Lower lobe of right lung (tissue), 2 donors: ENCODE results near the gene MAPK9. TPM values are rescaled to one million over a fixed set of nuclear protein-coding genes. Genes with fewer than 3 reads are reported as not detected.

Experiments used
- ATAC-seq, 2 donors: fragments of 200-7000 bp; cut with Tn5 transposase; one replicate each; pipeline ENCODE4 v1.9.1; 2020 to 2022; ENCODE audit warnings: mild to moderate bottlenecking in 2 of 2, moderate library complexity in 2 of 2
- DNase-seq: peaks from one replicate; pipeline ENCODE4 v3.0.0-alpha.2; 2020
- H3K27ac ChIP-seq: fragments of 200-600 bp; one replicate; pipeline ENCODE4 v1.8.0; 2022
- H3K27me3 ChIP-seq: fragments of 200-600 bp; one replicate; pipeline ENCODE4 v1.8.0; 2022; ENCODE audit warnings: low read depth
- H3K36me3 ChIP-seq: fragments of 200-600 bp; one replicate; pipeline ENCODE4 v1.8.0; 2022; ENCODE audit warnings: mild to moderate bottlenecking
- H3K4me1 ChIP-seq: fragments of 200-600 bp; one replicate; pipeline ENCODE4 v1.8.0; 2022
- H3K4me3 ChIP-seq: fragments of 200-600 bp; one replicate; pipeline ENCODE4 v1.8.0; 2022; ENCODE audit warnings: mild to moderate bottlenecking
- H3K9me3 ChIP-seq: fragments of 200-600 bp; one replicate; pipeline ENCODE4 v1.8.0; 2022
- intact Hi-C: fragments of 100-400 bp; cut with DNase I; formaldehyde crosslinking; loops from one replicate; pipeline ENCODE4 v1.11.0; 2022
- total RNA-seq: library from RNA; stranded (reverse); fragmentation: NEBNext Ultra II Directional; extraction: Animal tissue kit (Norgen Biotek cat#: 25700); gene quantifications from one replicate; pipeline ENCODE4 v1.2.1, GENCODE V29; 2021
- TF ChIP-seq, protein P1 (sequence below): fragments of 200-600 bp; IDR thresholded peaks from one replicate; pipeline ENCODE4 v1.8.0; 2022; ENCODE audit warnings: antibody characterized with exemption, mild to moderate bottlenecking
- donor health status: DM: no; HTN: yes; CAD: no; lungs with severe emphysema.

The MAPK9 gene
- total RNA-seq, 1 donor from 2014 or later = 43.1 TPM

DNA sequence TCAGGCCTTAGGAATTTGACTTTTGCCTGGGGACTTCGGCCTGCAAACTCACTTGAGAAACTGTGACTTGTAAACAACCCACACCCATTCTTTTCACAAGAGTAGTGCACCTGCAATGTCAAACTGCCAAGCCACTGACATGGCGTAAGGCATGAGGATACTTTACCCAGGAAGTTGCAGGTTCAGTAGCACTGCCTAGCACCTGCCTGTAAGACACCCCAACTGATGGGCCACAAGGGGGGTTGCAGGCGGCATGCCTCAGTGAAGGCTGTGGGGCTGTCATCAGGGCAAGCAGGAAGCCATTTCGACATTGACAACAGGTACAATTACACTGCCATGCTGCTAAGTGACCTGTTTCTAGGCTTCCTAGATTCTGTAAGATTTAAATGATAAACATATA, 41.6 kb downstream of the MAPK9 start:
- Histone ChIP-seq H3K27me3 (no peaks in the 10 kb centered on the region), H3K36me3 (peaks cover 24% of the 10 kb centered on the region), H3K9me3 (peaks cover 85% of the 10 kb centered on the region), H3K4me3 (no peak overlapping the region), H3K4me1 (no peaks in the 10 kb centered on the region), H3K27ac (no peak overlapping the region)
- intact Hi-C loops = no loop called here
- DNase-seq = no peak
- no peak for ATAC-seq
- TF ChIP-seq, protein P1, sequence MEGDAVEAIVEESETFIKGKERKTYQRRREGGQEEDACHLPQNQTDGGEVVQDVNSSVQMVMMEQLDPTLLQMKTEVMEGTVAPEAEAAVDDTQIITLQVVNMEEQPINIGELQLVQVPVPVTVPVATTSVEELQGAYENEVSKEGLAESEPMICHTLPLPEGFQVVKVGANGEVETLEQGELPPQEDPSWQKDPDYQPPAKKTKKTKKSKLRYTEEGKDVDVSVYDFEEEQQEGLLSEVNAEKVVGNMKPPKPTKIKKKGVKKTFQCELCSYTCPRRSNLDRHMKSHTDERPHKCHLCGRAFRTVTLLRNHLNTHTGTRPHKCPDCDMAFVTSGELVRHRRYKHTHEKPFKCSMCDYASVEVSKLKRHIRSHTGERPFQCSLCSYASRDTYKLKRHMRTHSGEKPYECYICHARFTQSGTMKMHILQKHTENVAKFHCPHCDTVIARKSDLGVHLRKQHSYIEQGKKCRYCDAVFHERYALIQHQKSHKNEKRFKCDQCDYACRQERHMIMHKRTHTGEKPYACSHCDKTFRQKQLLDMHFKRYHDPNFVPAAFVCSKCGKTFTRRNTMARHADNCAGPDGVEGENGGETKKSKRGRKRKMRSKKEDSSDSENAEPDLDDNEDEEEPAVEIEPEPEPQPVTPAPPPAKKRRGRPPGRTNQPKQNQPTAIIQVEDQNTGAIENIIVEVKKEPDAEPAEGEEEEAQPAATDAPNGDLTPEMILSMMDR = no peak

DNA sequence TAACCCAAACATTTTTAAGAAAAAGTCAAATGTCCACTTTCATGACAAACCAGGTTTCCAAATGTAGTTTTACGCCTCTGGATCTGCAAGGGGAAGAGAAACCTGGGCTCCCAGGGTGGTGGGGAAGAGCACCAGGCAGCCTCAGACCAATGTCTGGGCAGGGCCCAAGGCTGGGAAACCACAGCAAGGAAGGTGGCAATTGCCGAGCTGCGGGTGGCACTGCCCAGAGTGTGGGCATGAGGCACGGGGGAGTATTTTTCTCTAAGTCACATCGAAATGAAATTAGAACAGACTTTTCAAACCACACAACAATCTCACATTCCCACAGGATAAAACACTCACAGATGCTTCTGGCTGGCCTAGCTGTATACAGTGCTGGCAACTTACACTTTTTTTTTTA, 50.3 kb downstream of the MAPK9 start:
- intact Hi-C loops = no loop called here
- DNase-seq = no peak
- TF ChIP-seq, protein P1 = no peak
- Histone ChIP-seq H3K27ac (no peak overlapping the region), H3K9me3 (peaks cover 35% of the 10 kb centered on the region), H3K4me1 (no peaks in the 10 kb centered on the region), H3K27me3 (no peaks in the 10 kb centered on the region), H3K36me3 (peaks cover 50% of the 10 kb centered on the region), H3K4me3 (no peak overlapping the region)
- no peak for ATAC-seq

DNA sequence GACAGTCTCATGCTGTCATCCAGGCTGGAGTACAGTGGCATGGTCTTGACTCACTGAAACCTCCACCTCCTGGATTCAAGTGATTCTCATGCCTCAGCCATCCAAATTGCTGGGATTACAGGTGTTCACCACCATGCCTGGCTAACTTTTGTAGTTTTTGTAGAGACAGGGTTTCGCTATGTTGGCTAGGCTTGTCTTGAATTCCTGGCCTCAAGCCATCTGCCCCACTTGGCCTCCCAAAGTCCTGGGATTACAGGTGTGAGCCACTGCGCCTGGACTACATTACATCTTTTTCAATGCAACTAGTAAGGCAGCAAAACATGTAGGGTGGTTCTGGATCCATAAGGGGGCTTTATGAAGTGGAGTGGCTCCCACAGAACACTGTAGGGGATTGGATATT, 53.3 kb downstream of the MAPK9 start:
- Histone ChIP-seq H3K4me3 (no peak overlapping the region), H3K27me3 (no peaks in the 10 kb centered on the region), H3K9me3 (peaks cover 13% of the 10 kb centered on the region), H3K36me3 (peaks cover 80% of the 10 kb centered on the region), H3K4me1 (no peaks in the 10 kb centered on the region), H3K27ac (no peak overlapping the region)
- intact Hi-C loops = no loop called here
- DNase-seq (no peak), ATAC-seq (no peak)
- TF ChIP-seq, protein P1 = no peak

- Histone ChIP-seq H3K9me3 (no peaks in the 10 kb centered on the region), H3K4me1 (no peaks in the 10 kb centered on the region), H3K27me3 (no peaks in the 10 kb centered on the region), H3K36me3 (peaks cover 59% of the 10 kb centered on the region), H3K27ac (no peak overlapping the region), H3K4me3 (no peak overlapping the region)
- ATAC-seq = no peak
- intact Hi-C loops = no loop called here
- no peak for DNase-seq
- TF ChIP-seq, protein P1 = no peak
These were observed 56.0 kb downstream of the MAPK9 start for GRCh38 chr5:180235846-180236245.

- Histone ChIP-seq H3K27me3 (no peaks in the 10 kb centered on the region), H3K4me3 (no peak overlapping the region), H3K4me1 (no peaks in the 10 kb centered on the region), H3K9me3 (no peaks in the 10 kb centered on the region), H3K27ac (no peak overlapping the region), H3K36me3 (peaks cover 51% of the 10 kb centered on the region)
- intact Hi-C loops = no loop called here
- ATAC-seq = no peak
- TF ChIP-seq, protein P1 = no peak
- DNase-seq = no peak
These were observed 56.8 kb downstream of the MAPK9 start for GRCh38 chr5:180235077-180235476.

GRCh38 chr5:180234271-180234670, 57.6 kb downstream of the MAPK9 start:
- Histone ChIP-seq H3K27ac (no peak overlapping the region), H3K27me3 (no peaks in the 10 kb centered on the region), H3K36me3 (peaks cover 46% of the 10 kb centered on the region), H3K4me3 (no peak overlapping the region), H3K9me3 (peaks cover 4% of the 10 kb centered on the region), H3K4me1 (no peaks in the 10 kb centered on the region)
- intact Hi-C loops = no loop called here
- TF ChIP-seq, protein P1 = no peak
- no peak for DNase-seq
- no peak for ATAC-seq
